Stimulated activated CD4-positive, alpha-beta T cell treated with anti-CD3 and anti-CD28 coated beads, Interleukin-12 subunit alpha, Interleukin-12 subunit beta, amount 100 ng/mL, for 4 hours (primary cell): ENCODE measurements around the gene CCDC13.

ENCODE experiments used
- DNase-seq: peaks from one replicate; pipeline ENCODE4 v3.0.0-alpha.2; 2020

The CCDC13 gene

GRCh38 chr3:42795621-42796181 is 22.6 kb upstream of the CCDC13 start:
- DNase-seq, result no peak

GRCh38 chr3:42790714-42791229 is 17.7 kb upstream of the CCDC13 start:
- DNase-seq, result no peak

GRCh38 chr3:42786631-42787030 is 13.6 kb upstream of the CCDC13 start:
- no peak for DNase-seq

GRCh38 chr3:42786212-42786611 is 13.2 kb upstream of the CCDC13 start:
- DNase-seq, result no peak

- DNase-seq, result no peak
Observed at GRCh38 chr3:42780892-42781700, 8.0 kb upstream of the CCDC13 start.

- no peak for DNase-seq
Observed at GRCh38 chr3:42780398-42780797, 7.3 kb upstream of the CCDC13 start.

- DNase-seq, result no peak
Observed at GRCh38 chr3:42778644-42779043, 5.6 kb upstream of the CCDC13 start.

GRCh38 chr3:42773409-42773751 is 327 bp upstream of the CCDC13 start:
- DNase-seq, result no peak

- no peak for DNase-seq
Observed at GRCh38 chr3:42771271-42771670, 1.8 kb downstream of the CCDC13 start.

GRCh38 chr3:42769477-42770131 is 3.4 kb downstream of the CCDC13 start:
- no peak for DNase-seq

- DNase-seq, result no peak
Observed at GRCh38 chr3:42764561-42765295, 8.3 kb downstream of the CCDC13 start.

- DNase-seq, result no peak
Observed at GRCh38 chr3:42764115-42764514, 8.9 kb downstream of the CCDC13 start.

- DNase-seq, result no peak
Observed at GRCh38 chr3:42763021-42763420, 10.0 kb downstream of the CCDC13 start.

- DNase-seq, result no peak
Observed at GRCh38 chr3:42762046-42762724, 10.9 kb downstream of the CCDC13 start.

- no peak for DNase-seq
Observed at GRCh38 chr3:42758126-42758525, 14.9 kb downstream of the CCDC13 start.

- no peak for DNase-seq
Observed at GRCh38 chr3:42756681-42757213, 16.3 kb downstream of the CCDC13 start.

GRCh38 chr3:42755681-42756578 is 17.1 kb downstream of the CCDC13 start:
- no peak for DNase-seq

- no peak for DNase-seq
Observed at GRCh38 chr3:42753757-42754156, 19.3 kb downstream of the CCDC13 start.

GRCh38 chr3:42752961-42753360 is 20.1 kb downstream of the CCDC13 start:
- no peak for DNase-seq

GRCh38 chr3:42752441-42752840 is 20.6 kb downstream of the CCDC13 start:
- no peak for DNase-seq

- DNase-seq, result no peak
Observed at GRCh38 chr3:42751609-42752008, 21.4 kb downstream of the CCDC13 start.
